Measurements from ENCODE around the gene MAP3K5.
A peak's percentile ranks its signal among the peaks of the same experiment; 100 is the strongest.

Gene MAP3K5

GRCh38 chr6:136639702-136640101 lies 152.6 kb downstream of the MAP3K5 start:
- FAIRE-seq: no peak

DNA sequence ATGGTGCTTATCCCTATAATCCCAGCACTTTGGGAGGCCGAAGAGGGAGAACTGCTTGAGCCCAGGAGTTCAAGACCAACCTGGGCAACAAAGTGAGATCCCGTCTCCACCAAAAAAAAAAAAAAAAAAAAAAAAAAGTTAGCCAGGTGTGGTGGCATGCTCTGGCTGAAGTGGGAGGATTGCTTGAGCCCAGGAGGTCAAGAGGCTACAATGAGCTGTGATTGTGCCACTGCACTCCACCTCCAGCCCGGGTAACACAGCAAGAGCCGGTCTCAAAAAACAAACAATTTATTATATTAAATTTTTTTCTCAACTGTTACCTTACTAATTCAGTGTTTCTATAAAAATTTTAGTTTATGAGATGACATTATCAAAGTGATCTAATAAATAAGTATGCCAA lies 156.7 kb downstream of the MAP3K5 start:
- no peak for FAIRE-seq

- no peak for FAIRE-seq
Observed at GRCh38 chr6:136633355-136633754, 158.9 kb downstream of the MAP3K5 start.

- no peak for FAIRE-seq
Observed at GRCh38 chr6:136628996-136629395, 163.3 kb downstream of the MAP3K5 start.

DNA sequence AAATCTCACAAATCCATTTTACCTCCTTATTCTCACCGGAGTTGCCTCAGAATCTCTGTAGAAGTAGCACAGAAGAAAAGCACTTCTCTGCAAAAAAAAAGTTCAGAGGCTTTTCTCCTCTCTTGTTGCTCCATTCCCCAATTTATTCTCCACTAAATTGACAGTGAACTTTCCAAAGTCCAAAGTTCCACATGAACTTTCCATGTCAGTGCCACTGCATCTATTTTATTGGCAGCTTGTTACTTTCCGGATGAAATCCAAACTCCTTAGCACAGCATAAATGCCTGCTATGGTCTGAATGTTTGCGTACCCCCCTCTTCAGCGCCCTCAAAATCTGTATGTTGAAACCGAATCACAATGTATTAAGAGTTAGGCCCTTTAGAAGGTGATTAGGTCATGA lies 165.1 kb downstream of the MAP3K5 start:
- FAIRE-seq: no peak

DNA sequence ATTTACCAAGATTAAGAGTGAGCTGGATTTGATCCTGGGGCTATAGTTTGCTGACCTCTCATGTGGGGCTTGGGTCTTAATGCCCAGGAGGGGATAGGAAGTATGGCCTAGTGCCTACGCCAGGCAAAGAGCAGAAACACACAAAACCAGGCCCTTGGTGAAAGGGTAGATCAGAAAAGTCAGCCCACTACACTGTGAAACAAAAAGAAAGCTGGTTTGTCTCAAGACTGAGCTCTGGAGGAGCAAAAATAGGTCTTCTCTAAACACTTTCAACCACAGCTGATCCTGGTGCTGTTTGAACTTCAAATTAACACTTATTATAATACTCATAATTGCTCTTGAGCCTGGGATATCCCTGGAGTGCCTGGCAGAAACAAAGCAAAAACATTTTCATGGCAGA lies 167.0 kb downstream of the MAP3K5 start:
- no peak for FAIRE-seq

- peak; percentile 14 for FAIRE-seq
Observed at GRCh38 chr6:136624347-136624746, 167.9 kb downstream of the MAP3K5 start.

DNA sequence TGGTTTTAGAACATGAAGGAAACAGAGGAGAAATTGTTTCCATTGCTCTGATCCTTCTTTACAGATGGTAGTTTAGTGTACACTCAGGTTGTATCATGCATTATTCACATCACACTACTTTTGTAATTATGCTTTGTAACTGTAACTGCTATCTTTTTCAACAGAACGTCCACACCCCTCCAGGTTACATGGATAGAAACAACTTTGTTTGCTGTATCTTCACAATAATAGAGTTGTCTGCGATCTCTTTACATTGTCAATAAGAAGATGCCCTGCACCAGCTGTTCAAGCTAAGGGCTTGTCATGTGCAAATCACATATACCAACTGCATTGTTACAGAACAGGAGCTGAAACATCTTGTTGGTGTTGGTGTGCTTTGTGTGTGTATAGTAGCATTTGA lies 174.2 kb downstream of the MAP3K5 start:
- no peak for FAIRE-seq

DNA sequence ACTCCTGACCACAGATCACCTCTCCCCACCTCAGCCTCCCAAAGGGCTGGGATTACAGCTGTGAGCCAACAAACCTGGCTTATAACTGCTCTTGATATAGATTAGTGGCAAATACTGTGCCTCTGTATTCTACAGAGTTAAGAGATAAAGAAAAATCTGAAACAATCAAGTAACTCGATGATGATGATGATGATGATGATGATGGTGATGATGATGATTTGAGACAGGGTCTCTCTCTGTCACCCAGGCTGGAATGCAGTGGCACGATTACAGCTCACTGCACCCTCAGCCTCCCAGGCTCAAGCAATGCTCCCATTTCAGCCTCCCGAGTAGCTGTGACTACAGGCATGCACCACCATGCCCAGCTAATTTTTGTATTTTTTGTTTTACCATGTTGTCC lies 175.8 kb downstream of the MAP3K5 start:
- FAIRE-seq: no peak

- FAIRE-seq: no peak
Observed at GRCh38 chr6:136614994-136615393, 177.3 kb downstream of the MAP3K5 start.

- FAIRE-seq: no peak
Observed at GRCh38 chr6:136614350-136614749, 177.9 kb downstream of the MAP3K5 start.

DNA sequence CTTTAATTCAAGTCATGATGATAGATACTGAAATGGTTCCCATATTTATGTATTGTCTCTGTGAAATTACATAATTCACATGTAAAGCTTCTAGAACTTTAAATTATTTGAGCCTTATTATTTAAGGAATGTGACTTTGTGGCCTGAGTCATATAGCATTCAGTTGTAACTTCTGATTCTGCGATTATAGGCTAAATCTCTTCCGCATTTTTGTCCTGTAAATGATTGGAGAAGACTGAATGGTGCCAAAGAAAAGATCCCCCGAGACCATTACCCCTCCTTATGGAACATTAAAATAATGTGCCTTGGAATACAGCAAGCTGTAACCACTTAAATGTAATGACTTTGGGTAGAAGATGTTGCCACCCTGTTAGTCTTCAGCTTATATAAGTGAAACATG lies 178.8 kb downstream of the MAP3K5 start:
- no peak for FAIRE-seq

GRCh38 chr6:136612666-136613389 lies 179.4 kb downstream of the MAP3K5 start:
- no peak for FAIRE-seq

DNA sequence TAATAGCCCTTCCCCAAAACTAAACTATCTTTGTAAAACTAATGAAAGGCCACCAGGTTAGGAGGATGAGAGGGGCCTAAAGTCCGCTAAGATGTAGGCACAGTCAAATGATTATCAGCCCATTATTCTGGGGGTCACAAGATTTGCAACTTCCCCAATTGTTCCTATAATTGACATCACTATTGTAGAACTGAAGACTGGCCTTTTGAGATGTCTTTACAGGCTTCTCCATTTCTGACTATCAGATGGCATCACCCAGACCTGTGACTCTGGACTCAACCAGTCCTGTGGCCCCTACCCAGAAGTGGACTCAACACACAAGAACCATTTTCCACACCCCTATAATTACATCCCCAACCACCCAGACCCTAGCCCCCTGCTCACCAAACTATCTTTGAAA lies 180.5 kb downstream of the MAP3K5 start:
- FAIRE-seq: no peak

DNA sequence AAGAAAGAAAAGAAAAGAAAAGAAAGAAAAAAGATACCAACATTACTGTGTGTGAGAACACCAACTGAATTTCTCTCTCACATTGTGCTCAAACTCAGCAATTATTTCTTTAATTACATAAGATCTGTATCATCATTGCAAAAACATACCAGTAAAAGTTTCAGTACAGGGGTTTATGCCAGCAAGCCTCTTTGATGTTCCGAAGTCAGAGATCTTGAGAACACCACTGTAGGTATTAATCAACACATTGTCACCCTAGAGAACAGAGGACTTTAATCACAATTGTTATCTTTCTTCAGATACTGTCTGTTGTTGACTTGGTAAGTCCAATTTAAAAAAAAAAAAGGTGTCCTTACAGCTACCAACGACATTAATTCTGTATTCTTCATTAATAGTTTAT lies 181.1 kb downstream of the MAP3K5 start:
- FAIRE-seq: no peak

DNA sequence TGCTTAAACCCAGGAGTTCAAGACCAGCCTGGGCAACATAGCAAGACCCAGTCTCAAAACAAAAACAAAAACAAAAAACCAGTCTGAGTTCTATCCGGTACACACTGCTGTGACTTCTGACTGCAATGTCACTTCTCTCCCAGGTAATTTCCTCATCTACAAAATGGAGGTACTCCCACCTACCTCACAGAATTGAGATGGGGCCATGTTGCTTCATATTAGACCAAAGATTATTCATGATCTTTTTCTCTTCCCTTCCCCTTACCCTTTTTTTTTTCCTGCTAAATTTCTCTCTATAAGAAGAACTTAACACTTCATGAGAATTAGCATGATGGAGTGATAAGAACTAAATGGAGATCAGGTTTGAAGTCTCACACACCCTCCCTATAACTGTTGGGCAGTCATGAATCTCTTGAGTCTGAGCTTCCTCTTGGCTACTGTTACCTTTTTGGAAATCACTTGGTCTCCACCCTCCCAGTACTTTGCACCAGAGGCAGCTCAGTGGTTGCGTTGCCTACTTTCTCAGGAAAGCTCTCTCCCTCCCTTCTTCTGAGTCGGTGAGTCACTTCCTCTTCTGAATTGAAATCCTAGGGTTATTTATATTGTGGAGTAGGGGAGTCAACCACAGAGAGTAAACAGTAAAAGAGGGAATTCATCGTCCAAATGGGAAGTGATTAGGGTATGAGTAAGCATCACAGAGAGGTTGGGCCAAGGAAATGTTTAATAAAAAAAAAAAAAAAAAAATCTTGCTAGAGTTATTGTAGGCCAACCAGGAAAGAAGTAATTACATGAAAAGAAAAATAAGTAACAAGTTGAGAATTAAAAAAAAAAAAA lies 182.2 kb downstream of the MAP3K5 start:
- FAIRE-seq: peak; percentile 58

GRCh38 chr6:136608991-136609390 lies 183.3 kb downstream of the MAP3K5 start:
- no peak for FAIRE-seq

DNA sequence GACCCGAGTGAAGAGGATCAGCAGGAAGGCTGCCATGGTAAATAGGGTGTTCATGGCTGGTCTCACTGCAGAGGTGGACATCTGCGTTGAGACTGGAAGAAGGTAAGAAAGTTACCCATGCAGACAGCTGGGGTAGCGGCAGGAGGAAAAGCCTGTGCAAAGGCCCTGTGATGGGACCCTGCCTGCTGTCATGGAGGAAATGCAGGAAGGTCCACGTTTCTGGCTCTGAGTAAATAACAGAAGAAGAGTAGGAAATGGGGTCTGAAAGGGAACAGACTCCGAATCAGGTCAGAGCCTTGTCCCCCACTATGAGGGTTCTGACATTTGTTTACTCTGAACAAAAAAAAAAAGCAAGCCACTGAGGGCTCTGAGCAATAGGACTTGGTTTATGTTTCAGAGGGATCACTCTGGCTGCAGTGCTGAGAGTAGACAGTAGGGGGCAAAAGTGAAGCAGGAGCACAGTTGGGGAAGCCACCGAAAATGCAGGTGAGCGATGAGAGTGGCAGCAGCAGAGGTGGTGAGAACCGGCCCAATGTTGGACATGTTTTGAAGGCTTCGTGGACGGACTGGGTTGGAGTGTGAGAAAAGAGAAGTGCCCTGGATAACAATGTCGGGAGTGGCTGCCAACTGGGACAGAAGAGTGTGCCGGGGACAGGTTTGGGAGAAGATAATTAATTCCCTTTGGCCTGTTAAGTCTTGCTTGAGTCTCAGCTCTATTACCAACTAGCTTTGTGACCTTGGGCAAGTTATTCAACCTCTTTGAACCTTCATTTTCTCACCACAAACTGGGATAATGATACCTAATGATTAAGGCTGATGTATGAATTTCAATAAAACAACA lies 184.1 kb downstream of the MAP3K5 start:
- FAIRE-seq: no peak

DNA sequence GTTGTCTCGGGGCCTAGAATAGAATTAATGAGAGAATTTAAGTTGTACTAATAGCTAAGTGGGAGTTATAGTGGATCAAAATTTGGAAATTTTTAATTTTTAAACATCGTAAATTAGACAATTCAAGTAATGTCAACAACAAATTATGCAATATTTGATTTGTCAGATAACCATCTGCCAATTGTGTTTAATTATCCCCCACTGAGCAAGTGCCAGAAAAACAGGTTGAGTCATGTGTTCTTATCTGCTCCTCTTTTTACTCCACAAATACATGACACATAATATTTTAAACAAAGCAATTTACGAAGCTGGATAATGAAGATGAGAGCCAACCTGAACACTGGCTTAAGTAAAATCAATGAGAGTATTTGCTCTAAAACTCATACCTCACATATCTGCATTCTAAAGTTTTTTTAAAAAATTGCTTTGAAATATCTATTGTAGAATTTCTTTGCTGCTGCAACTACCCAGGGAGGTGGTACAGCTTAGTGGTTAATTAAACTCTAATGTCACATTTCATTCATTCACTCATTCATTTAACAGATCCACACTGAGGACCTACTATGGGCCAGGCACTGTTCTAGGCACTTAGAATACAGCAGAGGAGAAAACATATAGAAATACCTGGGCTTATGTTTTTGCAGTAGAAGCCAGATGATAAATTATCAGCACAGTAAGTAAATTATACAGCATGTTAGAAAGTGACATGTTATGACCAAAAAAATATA lies 184.9 kb downstream of the MAP3K5 start:
- no peak for FAIRE-seq

DNA sequence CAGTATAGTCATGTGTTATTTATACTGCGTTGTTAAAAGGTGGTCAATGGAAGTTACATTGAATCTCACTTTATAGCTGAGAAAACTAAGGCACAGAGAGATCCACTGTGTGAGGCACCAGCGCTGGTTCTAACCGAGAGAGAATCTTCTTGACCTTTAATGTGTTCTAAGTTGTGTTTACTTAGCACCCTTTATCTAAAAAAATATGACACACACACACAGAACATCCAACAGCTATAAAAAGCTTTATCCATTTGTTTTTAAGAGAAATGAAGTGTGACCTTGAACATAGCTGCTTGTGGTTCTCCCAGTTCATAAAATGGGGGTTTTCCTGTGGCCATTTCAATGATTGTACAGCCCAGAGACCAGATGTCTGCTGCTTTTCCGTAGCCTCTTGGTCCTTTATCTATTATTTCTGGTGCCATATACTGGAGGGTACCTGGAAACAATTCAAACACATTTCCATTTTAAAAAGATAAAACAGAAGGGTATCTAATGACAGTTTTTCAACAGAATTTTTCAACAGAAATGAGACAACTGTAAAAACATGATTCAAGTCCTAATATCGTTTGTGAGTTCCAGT lies 187.3 kb downstream of the MAP3K5 start:
- no peak for FAIRE-seq

- FAIRE-seq: no peak
Observed at GRCh38 chr6:136604328-136604825, 187.9 kb downstream of the MAP3K5 start.

DNA sequence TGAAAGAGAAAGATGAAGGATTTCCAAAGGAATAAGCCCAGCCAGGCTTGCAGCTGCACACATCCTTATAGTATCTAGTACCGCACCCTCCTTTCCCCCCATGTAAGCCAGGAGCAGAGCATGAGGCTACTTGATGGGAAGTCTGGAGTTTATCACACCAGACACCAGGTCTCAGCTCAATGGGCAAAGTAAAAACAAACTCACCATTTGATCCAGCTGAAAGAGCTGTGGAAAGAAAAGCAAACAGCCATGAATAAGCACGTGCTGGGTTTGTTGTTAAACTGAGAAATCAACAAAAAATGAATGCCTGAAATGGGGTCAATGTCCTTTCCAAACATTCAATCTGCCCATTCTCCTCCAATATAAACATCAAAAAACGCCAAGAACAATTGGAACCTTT lies 191.5 kb downstream of the MAP3K5 start:
- FAIRE-seq: no peak

Data from colon (tissue), 2 donors.